ENCODE data around the gene TENM3.

TENM3 gene

GRCh38 chr4:182684796-182685195, 441.6 kb downstream of the TENM3 start:
- TF ChIP-seq CTCF (IDR thresholded peaks at IDR 0.05; ENCODE audit: control insufficient read depth, insufficient read depth, low read depth, low read length, missing control alignments), result no peak
- H3K4me3 ChIP-seq (ENCODE audit: control insufficient read depth, low read depth, low read length), result no peak overlapping the region
- no peak for DNase-seq (ENCODE audit: low read depth)

- no peak for TF ChIP-seq CTCF (IDR thresholded peaks at IDR 0.05; ENCODE audit: control insufficient read depth, insufficient read depth, low read depth, low read length, missing control alignments)
- H3K4me3 ChIP-seq (ENCODE audit: control insufficient read depth, low read depth, low read length), result no peak overlapping the region
- DNase-seq (ENCODE audit: low read depth), result no peak
These were observed 444.9 kb downstream of the TENM3 start for GRCh38 chr4:182688081-182688480.

- TF ChIP-seq CTCF (IDR thresholded peaks at IDR 0.05; ENCODE audit: control insufficient read depth, insufficient read depth, low read depth, low read length, missing control alignments), result no peak
- no peak for DNase-seq (ENCODE audit: low read depth)
These were observed 451.3 kb downstream of the TENM3 start for GRCh38 chr4:182694551-182694950.

GRCh38 chr4:182695009-182695408, 451.8 kb downstream of the TENM3 start:
- no peak for TF ChIP-seq CTCF (IDR thresholded peaks at IDR 0.05; ENCODE audit: control insufficient read depth, insufficient read depth, low read depth, low read length, missing control alignments)
- no peak for DNase-seq (ENCODE audit: low read depth)
- H3K4me3 ChIP-seq (ENCODE audit: control insufficient read depth, low read depth, low read length), result no peak overlapping the region

More at GRCh38 chr4:182694551-182694950, 451.3 kb downstream of the TENM3 start:
- H3K4me3 ChIP-seq (ENCODE audit: control insufficient read depth, low read depth, low read length), result no peak overlapping the region

- TF ChIP-seq CTCF (IDR thresholded peaks at IDR 0.05; ENCODE audit: control insufficient read depth, insufficient read depth, low read depth, low read length, missing control alignments), result no peak
- H3K4me3 ChIP-seq (ENCODE audit: control insufficient read depth, low read depth, low read length), result no peak overlapping the region
- DNase-seq (ENCODE audit: low read depth), result no peak
These were observed 452.6 kb downstream of the TENM3 start for GRCh38 chr4:182695842-182696241.

GRCh38 chr4:182697094-182697493, 453.9 kb downstream of the TENM3 start:
- H3K4me3 ChIP-seq (ENCODE audit: control insufficient read depth, low read depth, low read length), result no peak overlapping the region
- no peak for DNase-seq (ENCODE audit: low read depth)
- no peak for TF ChIP-seq CTCF (IDR thresholded peaks at IDR 0.05; ENCODE audit: control insufficient read depth, insufficient read depth, low read depth, low read length, missing control alignments)

GRCh38 chr4:182698212-182698611, 455.0 kb downstream of the TENM3 start:
- no peak overlapping the region for H3K4me3 ChIP-seq (ENCODE audit: control insufficient read depth, low read depth, low read length)
- TF ChIP-seq CTCF (IDR thresholded peaks at IDR 0.05; ENCODE audit: control insufficient read depth, insufficient read depth, low read depth, low read length, missing control alignments), result no peak
- DNase-seq (ENCODE audit: low read depth), result no peak
